ENCODE results near the gene MAML2. TPM values are rescaled to one million over a fixed set of nuclear protein-coding genes. Genes with fewer than 3 reads are reported as not detected.

The MAML2 gene
- total RNA-seq, 1 donor from 2014 or later: 8.0 TPM

GRCh38 chr11:95993438-95994298 is 349.3 kb downstream of the MAML2 start:
- DNase-seq (ENCODE audit: low read depth): no peak

- peak; percentile 71 for DNase-seq (ENCODE audit: low read depth)
Observed at GRCh38 chr11:95991545-95991944, 351.4 kb downstream of the MAML2 start.

- DNase-seq (ENCODE audit: low read depth): peak; percentile 79
Observed at GRCh38 chr11:95991101-95991500, 351.9 kb downstream of the MAML2 start.

GRCh38 chr11:95989780-95990179 is 353.2 kb downstream of the MAML2 start:
- DNase-seq (ENCODE audit: low read depth): no peak

- DNase-seq (ENCODE audit: low read depth): peak; percentile 33
Observed at GRCh38 chr11:95989076-95989605, 353.9 kb downstream of the MAML2 start.

- no peak for DNase-seq (ENCODE audit: low read depth)
Observed at GRCh38 chr11:95985174-95985808, 357.7 kb downstream of the MAML2 start.

GRCh38 chr11:95984072-95984471 is 358.9 kb downstream of the MAML2 start:
- no peak for DNase-seq (ENCODE audit: low read depth)

GRCh38 chr11:95977534-95978174 is 365.3 kb downstream of the MAML2 start:
- no peak for DNase-seq (ENCODE audit: low read depth)

- DNase-seq (ENCODE audit: low read depth): no peak
Observed at GRCh38 chr11:95976550-95976949, 366.4 kb downstream of the MAML2 start.

GRCh38 chr11:95975343-95975742 is 367.7 kb downstream of the MAML2 start:
- no peak for DNase-seq (ENCODE audit: low read depth)

- no peak for DNase-seq (ENCODE audit: low read depth)
Observed at GRCh38 chr11:95972060-95972459, 370.9 kb downstream of the MAML2 start.

- DNase-seq (ENCODE audit: low read depth): no peak
Observed at GRCh38 chr11:95968585-95968984, 374.4 kb downstream of the MAML2 start.

GRCh38 chr11:95964281-95964680 is 378.7 kb downstream of the MAML2 start:
- no peak for DNase-seq (ENCODE audit: low read depth)

- no peak for DNase-seq (ENCODE audit: low read depth)
Observed at GRCh38 chr11:95961758-95962157, 381.2 kb downstream of the MAML2 start.

GRCh38 chr11:95950905-95951304 is 392.1 kb downstream of the MAML2 start:
- no peak for DNase-seq (ENCODE audit: low read depth)

GRCh38 chr11:95948637-95949036 is 394.4 kb downstream of the MAML2 start:
- peak; percentile 5 for DNase-seq (ENCODE audit: low read depth)

- no peak for DNase-seq (ENCODE audit: low read depth)
Observed at GRCh38 chr11:95944623-95945022, 398.4 kb downstream of the MAML2 start.

- no peak for DNase-seq (ENCODE audit: low read depth)
Observed at GRCh38 chr11:95943546-95943945, 399.4 kb downstream of the MAML2 start.

- no peak for DNase-seq (ENCODE audit: low read depth)
Observed at GRCh38 chr11:95939091-95939490, 403.9 kb downstream of the MAML2 start.

GRCh38 chr11:95937358-95937757 is 405.6 kb downstream of the MAML2 start:
- no peak for DNase-seq (ENCODE audit: low read depth)

GRCh38 chr11:95933594-95933993 is 409.4 kb downstream of the MAML2 start:
- DNase-seq (ENCODE audit: low read depth): no peak

- no peak for DNase-seq (ENCODE audit: low read depth)
Observed at GRCh38 chr11:95931916-95932315, 411.1 kb downstream of the MAML2 start.
